Astrocyte (in vitro differentiated cells and primary cell): ENCODE results near the gene CMSS1. TPM values are rescaled to one million over a fixed set of nuclear protein-coding genes. Genes with fewer than 3 reads are reported as not detected.

Source experiments
- DNase-seq: peaks from one replicate; pipeline ENCODE4 v3.0.0-alpha.2; 2010; ENCODE audit warnings: low read depth
- FAIRE-seq: peaks from 2 replicates; lab custom pipeline; 2011; peaks lifted over from hg19 to GRCh38; lab: Jason Lieb, UNC
- H2AFZ ChIP-seq: 2 replicates; pipeline ENCODE4 v1.6.0; 2012; ENCODE audit warnings: low read depth, low read length, inconsistent platforms
- H3K27ac ChIP-seq: 2 replicates; pipeline ENCODE4 v1.5.1; 2011; ENCODE audit warnings: low read depth, low read length, inconsistent platforms
- H3K27me3 ChIP-seq: 2 replicates; pipeline ENCODE4 v1.6.0; 2011; ENCODE audit warnings: low read length, inconsistent platforms; ENCODE audit not compliant: insufficient read depth
- H3K36me3 ChIP-seq: 2 replicates; pipeline ENCODE4 v1.5.1; 2011; ENCODE audit warnings: low read length, inconsistent platforms; ENCODE audit not compliant: insufficient read depth
- H3K4me1 ChIP-seq: 2 replicates; pipeline ENCODE4 v1.5.1; 2011; ENCODE audit warnings: low read length, inconsistent platforms; ENCODE audit not compliant: insufficient read depth
- H3K4me2 ChIP-seq: 2 replicates; pipeline ENCODE4 v1.6.0; 2012; ENCODE audit warnings: low read length, inconsistent platforms
- H3K4me3 ChIP-seq: 2 replicates; pipeline ENCODE4 v1.5.1; 2011; ENCODE audit warnings: low read depth, mild to moderate bottlenecking, low read length, inconsistent platforms; ENCODE audit not compliant: insufficient read depth
- H3K79me2 ChIP-seq: 2 replicates; pipeline ENCODE4 v1.6.0; 2012; ENCODE audit warnings: mild to moderate bottlenecking, low read length, inconsistent platforms; ENCODE audit not compliant: insufficient read depth
- H3K9ac ChIP-seq: 2 replicates; pipeline ENCODE4 v1.6.0; 2012; ENCODE audit warnings: mild to moderate bottlenecking, low read length, inconsistent platforms
- H3K9me3 ChIP-seq: 2 replicates; pipeline ENCODE4 v1.5.1; 2012; ENCODE audit warnings: low read depth, mild to moderate bottlenecking, low read length, inconsistent platforms; ENCODE audit not compliant: insufficient read depth
- H4K20me1 ChIP-seq: 2 replicates; pipeline ENCODE4 v1.6.0; 2012; ENCODE audit warnings: low read length, inconsistent platforms; ENCODE audit not compliant: insufficient read depth
- H3K27ac Mint-ChIP-seq: one replicate; pipeline ENCODE4 v1.8.0; 2021; ENCODE audit warnings: mild to moderate bottlenecking, mixed read lengths; ENCODE audit not compliant: unreplicated experiment
- H3K27me3 Mint-ChIP-seq: one replicate; pipeline ENCODE4 v1.8.0; 2021; ENCODE audit warnings: low read depth, mixed read lengths; ENCODE audit not compliant: unreplicated experiment
- H3K36me3 Mint-ChIP-seq: one replicate; pipeline ENCODE4 v1.8.0; 2021; ENCODE audit warnings: low read depth, mixed read lengths; ENCODE audit not compliant: unreplicated experiment
- H3K4me1 Mint-ChIP-seq: one replicate; pipeline ENCODE4 v1.8.0; 2021; ENCODE audit warnings: low read depth, mixed read lengths; ENCODE audit not compliant: unreplicated experiment
- H3K4me3 Mint-ChIP-seq: one replicate; pipeline ENCODE4 v1.8.0; 2021; ENCODE audit warnings: mild to moderate bottlenecking, moderate library complexity, mixed read lengths; ENCODE audit not compliant: unreplicated experiment
- H3K9me3 Mint-ChIP-seq: one replicate; pipeline ENCODE4 v1.8.0; 2021; ENCODE audit warnings: mild to moderate bottlenecking, mixed read lengths; ENCODE audit not compliant: unreplicated experiment
- CTCF ChIP-seq: IDR thresholded peaks from 2 replicates; pipeline ENCODE4 v1.5.1; 2011; ENCODE audit warnings: low read depth, mild to moderate bottlenecking, inconsistent platforms, low read length, moderate library complexity; ENCODE audit not compliant: insufficient read depth
- EZH2 ChIP-seq: IDR thresholded peaks from 2 replicates; pipeline ENCODE4 v1.6.1; 2012; ENCODE audit warnings: mild to moderate bottlenecking, low read length, inconsistent platforms; ENCODE audit not compliant: insufficient read depth
- total RNA-seq: library from RNA; stranded (reverse); gene quantifications from 2 replicates; pipeline ENCODE4 v1.2.1, GENCODE V29; 2021

Gene CMSS1
- total RNA-seq, 1 donor from 2014 or later, result 12.5 TPM

- H3K27ac Mint-ChIP-seq, result no peak overlapping the region
- Histone ChIP-seq H3K4me3 (no peak overlapping the region), H2AFZ (no peak overlapping the region), H3K9me3 (no peaks in the 10 kb centered on the region), H3K4me2 (no peak overlapping the region), H3K9ac (no peak overlapping the region), H4K20me1 (no peaks in the 10 kb centered on the region), H3K4me1 (no peaks in the 10 kb centered on the region), H3K36me3 (no peaks in the 10 kb centered on the region), H3K27me3 (no peaks in the 10 kb centered on the region), H3K79me2 (no peaks in the 10 kb centered on the region), H3K27ac (no peak overlapping the region)
- H3K4me3 Mint-ChIP-seq, result no peak overlapping the region
- TF ChIP-seq CTCF (no peak), EZH2 (no peak)
- FAIRE-seq (no peak), DNase-seq (no peak)
- H3K36me3 Mint-ChIP-seq, result no peaks in the 10 kb centered on the region
- peaks cover 4% of the 10 kb centered on the region for H3K4me1 Mint-ChIP-seq
- no peaks in the 10 kb centered on the region for H3K9me3 Mint-ChIP-seq
- H3K27me3 Mint-ChIP-seq, result no peaks in the 10 kb centered on the region
Observed at GRCh38 chr3:100169201-100169920, 351.7 kb downstream of the CMSS1 start.

DNA sequence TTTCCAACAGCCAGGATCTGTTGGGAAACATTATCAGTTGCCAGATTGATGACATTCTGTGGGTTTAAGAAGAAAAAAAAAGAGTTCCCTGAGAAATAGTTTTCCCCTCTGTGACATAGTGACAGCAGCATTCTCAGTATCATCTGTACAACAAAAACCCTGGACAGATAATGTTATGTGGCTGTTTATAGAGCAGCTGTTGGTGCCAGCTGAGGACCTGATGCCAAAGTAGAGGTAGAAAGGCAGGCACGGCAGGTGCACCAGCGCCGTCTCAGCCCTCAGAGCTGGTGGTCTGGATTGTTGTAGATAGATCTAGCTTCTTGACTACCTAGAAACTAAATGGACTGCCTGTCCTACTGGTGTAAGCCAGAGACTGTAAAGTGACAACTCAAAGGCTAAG, 352.8 kb downstream of the CMSS1 start:
- H3K27me3 Mint-ChIP-seq, result no peaks in the 10 kb centered on the region
- Histone ChIP-seq H3K27me3 (no peaks in the 10 kb centered on the region), H3K4me3 (no peak overlapping the region), H3K4me1 (no peaks in the 10 kb centered on the region), H3K36me3 (no peaks in the 10 kb centered on the region), H3K4me2 (no peak overlapping the region), H3K9me3 (no peaks in the 10 kb centered on the region), H4K20me1 (no peaks in the 10 kb centered on the region), H2AFZ (no peak overlapping the region), H3K9ac (no peak overlapping the region), H3K27ac (no peak overlapping the region), H3K79me2 (no peaks in the 10 kb centered on the region)
- peaks cover 7% of the 10 kb centered on the region for H3K4me1 Mint-ChIP-seq
- DNase-seq (no peak), FAIRE-seq (no peak)
- H3K27ac Mint-ChIP-seq, result no peak overlapping the region
- no peak overlapping the region for H3K4me3 Mint-ChIP-seq
- H3K36me3 Mint-ChIP-seq, result no peaks in the 10 kb centered on the region
- H3K9me3 Mint-ChIP-seq, result no peaks in the 10 kb centered on the region
- TF ChIP-seq EZH2, result no peak
- no peak for TF ChIP-seq CTCF

DNA sequence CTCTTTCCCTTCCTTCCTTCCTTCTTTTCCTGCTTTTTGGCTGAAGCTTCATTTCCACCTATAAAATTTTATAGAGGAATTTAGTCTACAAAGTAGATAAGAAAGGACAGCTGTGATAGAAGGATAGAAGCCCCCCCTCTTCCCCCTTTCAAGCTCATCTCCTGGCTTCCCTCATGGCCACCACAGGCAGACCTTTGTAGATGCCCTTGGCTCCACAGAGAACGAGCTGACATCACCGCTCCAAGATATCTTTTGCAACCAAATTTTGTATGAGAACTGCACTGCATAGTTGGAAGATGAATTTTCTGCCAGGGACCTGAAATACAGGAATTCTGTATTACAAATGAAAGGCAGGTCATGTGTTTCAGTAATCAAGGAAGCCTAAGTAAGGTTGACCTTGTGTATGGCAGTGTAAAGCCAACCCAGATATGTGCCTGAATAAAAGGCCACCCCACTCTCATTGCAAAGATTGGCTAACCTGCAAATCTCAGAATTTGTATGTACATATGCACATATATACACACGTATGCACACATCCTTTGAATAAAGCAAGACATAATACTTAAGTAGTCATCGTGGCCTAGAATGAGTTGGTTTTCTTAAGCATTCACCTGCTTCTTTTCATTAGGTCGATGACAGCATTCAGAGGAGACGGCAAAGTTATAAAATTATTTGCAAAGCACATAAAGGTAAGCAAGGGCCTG, 353.7 kb downstream of the CMSS1 start:
- Mint-ChIP-seq H3K4me3 (no peak overlapping the region), H3K36me3 (no peaks in the 10 kb centered on the region), H3K27ac (no peak overlapping the region), H3K27me3 (no peaks in the 10 kb centered on the region), H3K9me3 (no peaks in the 10 kb centered on the region), H3K4me1 (peaks cover 7% of the 10 kb centered on the region)
- Histone ChIP-seq H3K4me2 (no peak overlapping the region), H3K4me3 (no peak overlapping the region), H3K79me2 (no peaks in the 10 kb centered on the region), H3K27ac (no peak overlapping the region), H3K27me3 (no peaks in the 10 kb centered on the region), H3K4me1 (no peaks in the 10 kb centered on the region), H2AFZ (no peak overlapping the region), H3K36me3 (no peaks in the 10 kb centered on the region), H3K9ac (no peak overlapping the region), H3K9me3 (no peaks in the 10 kb centered on the region), H4K20me1 (no peaks in the 10 kb centered on the region)
- TF ChIP-seq CTCF, result no peak
- no peak for TF ChIP-seq EZH2
- FAIRE-seq (no peak), DNase-seq (no peak)
